ENCODE measurements around the gene MYO9A.
"Not testable (repeated sequence)": the region's sequence is repeated elsewhere in the genome, so short reads cannot be mapped to it uniquely, and the experiment has no call there.

The MYO9A gene

GRCh38 chr15:71939981-71940588 lies 177.9 kb downstream of the MYO9A start:
- DNase-seq, result no peak

- no peak for DNase-seq
Observed at GRCh38 chr15:71937650-71938311, 180.2 kb downstream of the MYO9A start.

- no peak for DNase-seq
Observed at GRCh38 chr15:71934446-71934845, 183.5 kb downstream of the MYO9A start.

- no peak for DNase-seq
Observed at GRCh38 chr15:71932689-71933088, 185.3 kb downstream of the MYO9A start.

- DNase-seq, result no peak
Observed at GRCh38 chr15:71931261-71931660, 186.7 kb downstream of the MYO9A start.

GRCh38 chr15:71925145-71925544 lies 192.8 kb downstream of the MYO9A start:
- DNase-seq, result no peak

- no peak for DNase-seq
Observed at GRCh38 chr15:71921191-71921590, 196.8 kb downstream of the MYO9A start.

- DNase-seq, result no peak
Observed at GRCh38 chr15:71920573-71920972, 197.4 kb downstream of the MYO9A start.

- DNase-seq, result no peak
Observed at GRCh38 chr15:71916834-71917233, 201.1 kb downstream of the MYO9A start.

GRCh38 chr15:71914092-71914491 lies 203.9 kb downstream of the MYO9A start:
- no peak for DNase-seq

- DNase-seq, result no peak
Observed at GRCh38 chr15:71899674-71900073, 218.3 kb downstream of the MYO9A start.

GRCh38 chr15:71893691-71894090 lies 224.3 kb downstream of the MYO9A start:
- no peak for DNase-seq

GRCh38 chr15:71892335-71892734 lies 225.6 kb downstream of the MYO9A start:
- no peak for DNase-seq

- no peak for DNase-seq
Observed at GRCh38 chr15:71891026-71891425, 226.9 kb downstream of the MYO9A start.

- DNase-seq, result no peak
Observed at GRCh38 chr15:71889947-71890346, 228.0 kb downstream of the MYO9A start.

- no peak for DNase-seq
Observed at GRCh38 chr15:71889385-71889784, 228.6 kb downstream of the MYO9A start.

GRCh38 chr15:71888797-71889196 lies 229.2 kb downstream of the MYO9A start:
- DNase-seq, result no peak

GRCh38 chr15:71885390-71885789 lies 232.6 kb downstream of the MYO9A start:
- no peak for DNase-seq

- DNase-seq, result no peak
Observed at GRCh38 chr15:71883447-71883846, 234.5 kb downstream of the MYO9A start.

- no peak for DNase-seq
Observed at GRCh38 chr15:71880276-71880675, 237.7 kb downstream of the MYO9A start.

GRCh38 chr15:71874245-71874644 lies 243.7 kb downstream of the MYO9A start:
- DNase-seq, result no peak

GRCh38 chr15:71858232-71858631 lies 259.7 kb downstream of the MYO9A start:
- not testable (repeated sequence) for DNase-seq

- DNase-seq, result no peak
Observed at GRCh38 chr15:71853543-71853942, 264.4 kb downstream of the MYO9A start.

GRCh38 chr15:71844916-71845315 lies 273.0 kb downstream of the MYO9A start:
- no peak for DNase-seq

- DNase-seq, result no peak
Observed at GRCh38 chr15:71841563-71841962, 276.4 kb downstream of the MYO9A start.
